NCI-H1694 treated with DMSO at 0.1 percent for 48 hours (cell line): Measurements from ENCODE around the gene SNPH.

Experiments used
- DNase-seq: peaks from one replicate; lab custom pipeline; 2025; lab: John Stamatoyannopoulos, UW

The SNPH gene

GRCh38 chr20:1307171-1307570 is 41.1 kb downstream of the SNPH start:
- DNase-seq = no peak

- DNase-seq = no peak
Observed at GRCh38 chr20:1307571-1307971, 41.5 kb downstream of the SNPH start.

GRCh38 chr20:1308067-1308701 is 42.1 kb downstream of the SNPH start:
- no peak for DNase-seq

- no peak for DNase-seq
Observed at GRCh38 chr20:1308702-1309095, 42.6 kb downstream of the SNPH start.

GRCh38 chr20:1309439-1309847 is 43.3 kb downstream of the SNPH start:
- no peak for DNase-seq

- no peak for DNase-seq
Observed at GRCh38 chr20:1310071-1310470, 44.0 kb downstream of the SNPH start.

GRCh38 chr20:1310506-1311190 is 44.6 kb downstream of the SNPH start:
- DNase-seq = no peak

- DNase-seq = no peak
Observed at GRCh38 chr20:1312308-1312707, 46.2 kb downstream of the SNPH start.

GRCh38 chr20:1312904-1313235 is 46.8 kb downstream of the SNPH start:
- DNase-seq = no peak

GRCh38 chr20:1313236-1313964 is 47.3 kb downstream of the SNPH start:
- DNase-seq = peak; percentile 37

GRCh38 chr20:1315804-1316203 is 49.7 kb downstream of the SNPH start:
- no peak for DNase-seq

- DNase-seq = no peak
Observed at GRCh38 chr20:1317545-1318255, 51.6 kb downstream of the SNPH start.

GRCh38 chr20:1319051-1319450 is 53.0 kb downstream of the SNPH start:
- DNase-seq = no peak

GRCh38 chr20:1319462-1319861 is 53.4 kb downstream of the SNPH start:
- no peak for DNase-seq

GRCh38 chr20:1320016-1320415 is 53.9 kb downstream of the SNPH start:
- no peak for DNase-seq

GRCh38 chr20:1320902-1321653 is 55.0 kb downstream of the SNPH start:
- DNase-seq = no peak

GRCh38 chr20:1321654-1321939 is 55.5 kb downstream of the SNPH start:
- no peak for DNase-seq

- DNase-seq = no peak
Observed at GRCh38 chr20:1322511-1323245, 56.6 kb downstream of the SNPH start.

GRCh38 chr20:1323256-1323655 is 57.2 kb downstream of the SNPH start:
- no peak for DNase-seq

- DNase-seq = no peak
Observed at GRCh38 chr20:1323830-1324597, 57.9 kb downstream of the SNPH start.
